SK-N-SH (cell line): ENCODE results near the gene RPS6KB2. TPM values are rescaled to one million over a fixed set of nuclear protein-coding genes. Genes with fewer than 3 reads are reported as not detected.

Experiments
- CTCF ChIA-PET: fragments of 300-600, 350-600 bp; formaldehyde crosslinking; extraction: SDS; loops from one replicate; lab custom pipeline; 2021; lab: Yijun Ruan, JAX
- POLR2A ChIA-PET: fragments of 350-600 bp; sonication (Branson Sonifier 250); formaldehyde crosslinking; extraction: SDS; loops from one replicate; lab custom pipeline; 2020; ENCODE audit warnings: antibody characterized with exemption, inconsistent platforms; lab: Yijun Ruan, JAX
- DNase-seq: peaks from one replicate; pipeline ENCODE4 v3.0.0; 2012
- H2AFZ ChIP-seq: fragments of 200-600 bp; sonication (generic); 2 replicates; pipeline ENCODE4 v1.8.1; 2016; ENCODE audit warnings: antibody characterized with exemption, mild to moderate bottlenecking, low read depth
- H3F3A ChIP-seq: fragments of 200-600 bp; sonication (generic); replicated peaks from 2 replicates; pipeline ENCODE3; 2016; ENCODE audit warnings: antibody characterized with exemption, mild to moderate bottlenecking; ENCODE audit not compliant: insufficient read depth
- H3K27ac ChIP-seq, 2 experiments: fragments of 200-500 bp in 1 of 2; fragments of 200-600 bp in 1 of 2; sonication (Bioruptor generic) in 1 of 2; sonication (generic), shearing (Covaris generic) in 1 of 2; 2 replicates each; pipeline versions ENCODE4 v1.5.1 to v1.6.1; 2014 to 2016; ENCODE audit warnings: low read depth in 2 of 2, inconsistent platforms in 1 of 2, low read length in 1 of 2, mild to moderate bottlenecking in 1 of 2, mixed read lengths in 1 of 2
- H3K27me3 ChIP-seq: fragments of 200-600 bp; sonication (generic), shearing (Covaris generic); 2 replicates; pipeline ENCODE4 v1.6.1; 2016; ENCODE audit warnings: mixed run types; ENCODE audit not compliant: insufficient read depth
- H3K36me3 ChIP-seq, 2 experiments: fragments of 200-500 bp in 1 of 2; fragments of 200-600 bp in 1 of 2; sonication (Bioruptor generic) in 1 of 2; sonication (generic) in 1 of 2; replicated peaks in 1 of 2; 2 replicates each; pipeline versions ENCODE3 to v1.5.1; 2014 to 2016; ENCODE audit warnings: low read length in 1 of 2, mild to moderate bottlenecking in 1 of 2; ENCODE audit not compliant: insufficient read depth in 2 of 2, control insufficient read depth in 1 of 2
- H3K4me1 ChIP-seq, 2 experiments: fragments of 200-500 bp in 1 of 2; fragments of 200-600 bp in 1 of 2; sonication (Bioruptor generic) in 1 of 2; sonication (generic), shearing (Covaris generic) in 1 of 2; 2 replicates each; pipeline versions ENCODE4 v1.5.1 to v1.6.1; 2014 to 2016; ENCODE audit warnings: low read depth in 1 of 2, low read length in 1 of 2, mixed run types in 1 of 2; ENCODE audit not compliant: insufficient read depth in 2 of 2, control insufficient read depth in 1 of 2
- H3K4me2 ChIP-seq: fragments of 200-600 bp; sonication (generic), shearing (Covaris generic); 2 replicates; pipeline ENCODE4 v1.6.1; 2017; ENCODE audit warnings: mixed run types
- H3K4me3 ChIP-seq, 2 experiments: fragments of 200-500 bp in 1 of 2; fragments of 200-600 bp in 1 of 2; sonication (Bioruptor generic) in 1 of 2; sonication (generic), shearing (Covaris generic) in 1 of 2; 2 replicates each; pipeline versions ENCODE4 v1.5.1 to v1.8.1; 2014 to 2016; ENCODE audit warnings: low read depth in 2 of 2, inconsistent platforms in 1 of 2, low read length in 1 of 2, mild to moderate bottlenecking in 1 of 2, mixed read lengths in 1 of 2, moderate library complexity in 1 of 2
- H3K79me2 ChIP-seq: fragments of 200-600 bp; sonication (generic); 2 replicates; pipeline ENCODE4 v1.8.1; 2017; ENCODE audit warnings: mild to moderate bottlenecking; ENCODE audit not compliant: insufficient read depth
- H3K9ac ChIP-seq: fragments of 200-600 bp; sonication (generic); 2 replicates; pipeline ENCODE4 v1.6.1; 2017; ENCODE audit warnings: mixed run types
- H3K9me2 ChIP-seq: fragments of 200-600 bp; sonication (generic); 2 replicates; pipeline ENCODE4 v1.6.1; 2017; ENCODE audit warnings: mixed run types
- H3K9me3 ChIP-seq: fragments of 200-600 bp; sonication (generic); 2 replicates; pipeline ENCODE4 v1.6.1; 2017; ENCODE audit warnings: mixed run types, mild to moderate bottlenecking, moderate library complexity
- H4K20me1 ChIP-seq: fragments of 200-600 bp; sonication (generic); 2 replicates; pipeline ENCODE4 v1.6.1; 2017; ENCODE audit warnings: mild to moderate bottlenecking, mixed run types; ENCODE audit not compliant: insufficient read depth
- CHD2 ChIP-seq: fragments of 150-350 bp; IDR thresholded peaks from 2 replicates; pipeline ENCODE4 v1.6.1; 2018; ENCODE audit warnings: low read length; ENCODE audit not compliant: partially characterized antibody
- CTCF ChIP-seq: fragments of 200-600 bp; sonication (generic); IDR thresholded peaks from 2 replicates; pipeline ENCODE4 v1.6.1; 2017; ENCODE audit warnings: antibody characterized with exemption, mild to moderate bottlenecking, moderate library complexity
- FOSL2 ChIP-seq: IDR thresholded peaks from 2 replicates; pipeline ENCODE4 v1.4.0; 2012; ENCODE audit warnings: low read depth, mild to moderate bottlenecking, moderate library complexity, borderline replicate concordance
- FOXM1 ChIP-seq: IDR thresholded peaks from 2 replicates; pipeline ENCODE4 v1.4.0; 2012; ENCODE audit warnings: low read depth, mild to moderate bottlenecking
- IRF3 ChIP-seq: fragments of 150-350 bp; IDR thresholded peaks from 2 replicates; pipeline ENCODE4 v1.6.1; 2016; ENCODE audit warnings: mild to moderate bottlenecking, low read depth, low read length
- MAX ChIP-seq: IDR thresholded peaks from 2 replicates; pipeline ENCODE4 v1.4.0; 2012; ENCODE audit warnings: low read depth
- MEF2A ChIP-seq: IDR thresholded peaks from 2 replicates; pipeline ENCODE4 v1.4.0; 2012; ENCODE audit warnings: low read depth, borderline replicate concordance
- NFIC ChIP-seq: IDR thresholded peaks from 2 replicates; pipeline ENCODE4 v1.4.0; 2012; ENCODE audit warnings: borderline replicate concordance
- NRF1 ChIP-seq: IDR thresholded peaks from 2 replicates; pipeline ENCODE4 v1.6.1; 2012; ENCODE audit warnings: low read depth, mild to moderate bottlenecking, low read length
- RAD21 ChIP-seq: IDR thresholded peaks from 2 replicates; pipeline ENCODE4 v1.6.1; 2012; ENCODE audit warnings: mild to moderate bottlenecking, low read length
- RCOR1 ChIP-seq: fragments of 150-350 bp; IDR thresholded peaks from 2 replicates; pipeline ENCODE4 v1.6.1; 2017; ENCODE audit warnings: antibody characterized with exemption, low read length
- RFX5 ChIP-seq: IDR thresholded peaks from 2 replicates; pipeline ENCODE4 v1.6.1; 2012; ENCODE audit warnings: mild to moderate bottlenecking, improper control_type of control experiment, low read length
- RXRA ChIP-seq: IDR thresholded peaks from 2 replicates; pipeline ENCODE4 v1.4.0; 2012; ENCODE audit warnings: low read depth, mild to moderate bottlenecking, borderline replicate concordance
- SMC3 ChIP-seq: IDR thresholded peaks from 2 replicates; pipeline ENCODE4 v1.6.1; 2012; ENCODE audit warnings: low read depth, low read length, improper control_type of control experiment
- TCF12 ChIP-seq: IDR thresholded peaks from 2 replicates; pipeline ENCODE4 v1.4.0; 2012
- TEAD4 ChIP-seq: IDR thresholded peaks from 2 replicates; pipeline ENCODE4 v1.4.0; 2012; ENCODE audit warnings: mild to moderate bottlenecking, borderline replicate concordance; ENCODE audit not compliant: insufficient read depth
- USF1 ChIP-seq: IDR thresholded peaks from 2 replicates; pipeline ENCODE4 v1.4.0; 2012; ENCODE audit warnings: low read depth, borderline replicate concordance
- USF2 ChIP-seq: fragments of 150-350 bp; IDR thresholded peaks from 2 replicates; pipeline ENCODE4 v1.6.1; 2017; ENCODE audit warnings: antibody characterized with exemption, low read length, low read depth, borderline replicate concordance
- WGBS: methylation state at CpG from one replicate; pipeline ENCODE4 v1.1.6; 2017; ENCODE audit warnings: low lambda C conversion rate; 5-methylcytosine and 5-hydroxymethylcytosine counted together
- polyA plus RNA-seq, 3 experiments: library from polyadenylated mRNA; depleted of rRNA; stranded (reverse); fragments of >200 nt; gene quantifications; 2 replicates each; pipeline ENCODE4 v1.2.3, GENCODE V29; 2012

Gene RPS6KB2
- polyA plus RNA-seq, 1 of the 3 experiments (the other 2 are of a cell fraction), result 52.0 TPM

- Histone ChIP-seq H3K4me2 (no peak overlapping the region), H3F3A (no peaks in the 10 kb centered on the region), H4K20me1 (peaks cover 6% of the 10 kb centered on the region; the same call in 1 of the 2 replicates), H3K36me3 (no peaks in the 10 kb centered on the region), H3K79me2 (peaks cover 12% of the 10 kb centered on the region), H3K27ac (no peak overlapping the region), H3K9me2 (no peaks in the 10 kb centered on the region), H2AFZ (no peak overlapping the region), H3K4me1 (peaks cover 8 to 11% of the 10 kb centered on the region in 2 experiments; a peak in 2 of 4 replicates), H3K27me3 (no peaks in the 10 kb centered on the region), H3K9ac (no peak overlapping the region), H3K9me3 (no peaks in the 10 kb centered on the region), H3K4me3 (no peak overlapping the region)
- POLR2A ChIA-PET, result no interaction called here
- no CpG with 5 or more reads among the region's 6 CpGs for WGBS
- CTCF ChIA-PET, result interaction anchor here (0.8 to 1.3 kb wide), 3 partner anchors 15 to 58 kb away, joined by 3 to 4 read pairs (median 3); no protein-coding TSS in a partner anchor
- DNase-seq, result no peak
- no peak for TF ChIP-seq RFX5
- TF ChIP-seq NRF1, result no peak
- no peak for TF ChIP-seq RAD21
- no peak for TF ChIP-seq RXRA
- no peak for TF ChIP-seq FOSL2
- TF ChIP-seq NFIC, result no peak
- no peak for TF ChIP-seq FOXM1
- no peak for TF ChIP-seq CHD2
These were observed 23.1 kb upstream of the RPS6KB2 start for GRCh38 chr11:67405196-67405567.

- H3K9me2 ChIP-seq, result no peaks in the 10 kb centered on the region
- POLR2A ChIA-PET, result no interaction called here
- WGBS, result 33% methylated on average over 2 of the region's 9 CpGs
- no peak overlapping the region for H3K27ac ChIP-seq
- H3K4me1 ChIP-seq, result peaks cover 4 to 5% of the 10 kb centered on the region in 2 experiments; a peak in 2 of 4 replicates
- no peak overlapping the region for H2AFZ ChIP-seq
- CTCF ChIA-PET, result interaction anchor here (1.3 kb wide), 1 partner anchor 14 kb away, joined by 4 read pairs; no protein-coding TSS in a partner anchor
- no peaks in the 10 kb centered on the region for H3F3A ChIP-seq
- no peaks in the 10 kb centered on the region for H3K36me3 ChIP-seq
- TF ChIP-seq USF2, result no peak
- TF ChIP-seq IRF3, result no peak
- TF ChIP-seq TCF12, result no peak
- no peak for TF ChIP-seq USF1
- TF ChIP-seq MAX, result no peak
- TF ChIP-seq FOSL2, result no peak
- no peak for TF ChIP-seq NRF1
- no peak for TF ChIP-seq MEF2A
- TF ChIP-seq CTCF, result no peak
- no peak for TF ChIP-seq SMC3
- no peak for TF ChIP-seq TEAD4
- TF ChIP-seq RCOR1, result no peak
- no peaks in the 10 kb centered on the region for H3K27me3 ChIP-seq
- no peak overlapping the region for H3K4me2 ChIP-seq
- DNase-seq, result no peak
- no peaks in the 10 kb centered on the region for H4K20me1 ChIP-seq
- H3K9me3 ChIP-seq, result no peaks in the 10 kb centered on the region
- no peak overlapping the region for H3K9ac ChIP-seq
- no peak overlapping the region for H3K4me3 ChIP-seq
- H3K79me2 ChIP-seq, result peaks cover 6% of the 10 kb centered on the region
These were observed 22.5 kb upstream of the RPS6KB2 start for GRCh38 chr11:67405688-67406339.
